ENCODE data around the gene DNAH17.

- TF ChIP-seq CTCF (IDR thresholded peaks at IDR 0.05; ENCODE audit: low read length) (no peak), EZH2 (optimal IDR thresholded peaks at IDR 0.05; ENCODE audit: low read depth, low read length) (no peak), EZH2phosphoT487 (IDR thresholded peaks at IDR 0.05; ENCODE audit: low read length) (no peak)
These were observed 186.8 kb downstream of the DNAH17 start for GRCh38 chr17:78390241-78391050.

Measured in MM.1S (cell line).